HS-5 (cell line): Measurements from ENCODE around the gene TMEM44.
"Not testable (repeated sequence)": the region's sequence is repeated elsewhere in the genome, so short reads cannot be mapped to it uniquely, and the experiment has no call there.

ENCODE experiments used
- DNase-seq: peaks from one replicate; pipeline ENCODE4 v3.0.0-alpha.2; 2012; ENCODE audit warnings: low read depth

Gene TMEM44

GRCh38 chr3:194609601-194610000 is 23.6 kb downstream of the TMEM44 start:
- DNase-seq = no peak

- DNase-seq = no peak
These were observed 24.2 kb downstream of the TMEM44 start for GRCh38 chr3:194608981-194609380.

GRCh38 chr3:194607592-194608389 is 25.4 kb downstream of the TMEM44 start:
- no peak for DNase-seq

GRCh38 chr3:194606941-194607340 is 26.3 kb downstream of the TMEM44 start:
- DNase-seq = no peak

GRCh38 chr3:194606163-194606562 is 27.1 kb downstream of the TMEM44 start:
- DNase-seq = no peak

- not testable (repeated sequence) for DNase-seq
These were observed 27.9 kb downstream of the TMEM44 start for GRCh38 chr3:194605314-194605713.

GRCh38 chr3:194604837-194605236 is 28.4 kb downstream of the TMEM44 start:
- no peak for DNase-seq

GRCh38 chr3:194604126-194604525 is 29.1 kb downstream of the TMEM44 start:
- no peak for DNase-seq

GRCh38 chr3:194602669-194603171 is 30.5 kb downstream of the TMEM44 start:
- no peak for DNase-seq

GRCh38 chr3:194598771-194599557 is 34.3 kb downstream of the TMEM44 start:
- DNase-seq = no peak

- no peak for DNase-seq
These were observed 36.3 kb downstream of the TMEM44 start for GRCh38 chr3:194596906-194597305.

- peak; percentile 99 for DNase-seq
These were observed 40.1 kb downstream of the TMEM44 start for GRCh38 chr3:194592798-194593752.

- DNase-seq = no peak
These were observed 44.5 kb downstream of the TMEM44 start for GRCh38 chr3:194588741-194589140.

GRCh38 chr3:194588236-194588635 is 45.0 kb downstream of the TMEM44 start:
- DNase-seq = no peak

GRCh38 chr3:194587438-194587931 is 45.7 kb downstream of the TMEM44 start:
- DNase-seq = no peak

- DNase-seq = no peak
These were observed 46.4 kb downstream of the TMEM44 start for GRCh38 chr3:194586836-194587235.

- no peak for DNase-seq
These were observed 47.3 kb downstream of the TMEM44 start for GRCh38 chr3:194585880-194586281.

GRCh38 chr3:194584866-194585265 is 48.4 kb downstream of the TMEM44 start:
- no peak for DNase-seq

- no peak for DNase-seq
These were observed 48.9 kb downstream of the TMEM44 start for GRCh38 chr3:194584320-194584776.

- DNase-seq = no peak
These were observed 50.9 kb downstream of the TMEM44 start for GRCh38 chr3:194582196-194582905.

GRCh38 chr3:194579091-194579606 is 54.1 kb downstream of the TMEM44 start:
- no peak for DNase-seq
